ENCODE results near the gene VAV1. TPM values are rescaled to one million over a fixed set of nuclear protein-coding genes. Genes with fewer than 3 reads are reported as not detected.

Gene VAV1
- total RNA-seq, 1 donor from 2014 or later = 36.2 TPM

- H3K4me3 ChIP-seq = no peak overlapping the region
- peaks cover 60% of the 10 kb centered on the region for H3K4me1 ChIP-seq
- no peaks in the 10 kb centered on the region for H3K27me3 ChIP-seq (ENCODE audit: low read depth)
- TF ChIP-seq CTCF (IDR thresholded peaks at IDR 0.05) = no peak
- DNase-seq (no peak), ATAC-seq (no peak)
- H3K27ac ChIP-seq = no peak overlapping the region
- intact Hi-C loops (cut with DNase I) = no loop called here
- H3K36me3 ChIP-seq = no peaks in the 10 kb centered on the region
- no peaks in the 10 kb centered on the region for H3K9me3 ChIP-seq
Observed at GRCh38 chr19:6725513-6726231, 46.8 kb upstream of the VAV1 start.

DNA sequence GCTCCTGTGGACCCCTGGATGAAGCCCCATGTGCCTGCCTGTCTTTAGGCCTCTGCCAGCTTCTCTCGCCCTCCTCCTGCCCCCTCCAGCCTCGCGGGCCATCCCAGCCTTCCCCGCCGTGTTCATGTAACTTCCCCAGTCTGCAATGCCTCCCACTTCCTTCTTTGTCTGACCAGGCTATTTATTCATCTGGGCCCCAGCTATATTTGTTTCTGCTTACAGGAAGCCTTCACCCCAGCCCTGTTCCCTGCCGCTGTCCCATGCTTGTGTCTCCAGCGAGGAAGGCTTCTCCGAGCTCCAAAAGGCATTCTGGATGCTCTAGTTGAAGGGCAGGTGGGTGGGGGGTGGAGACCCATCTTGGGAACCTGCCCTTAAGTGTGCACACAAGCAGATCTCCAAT, 44.2 kb upstream of the VAV1 start:
- H3K4me3 ChIP-seq = no peak overlapping the region
- H3K9me3 ChIP-seq = no peaks in the 10 kb centered on the region
- no peak for TF ChIP-seq CTCF (IDR thresholded peaks at IDR 0.05)
- H3K27me3 ChIP-seq (ENCODE audit: low read depth) = no peaks in the 10 kb centered on the region
- peaks cover 34% of the 10 kb centered on the region for H3K4me1 ChIP-seq
- H3K36me3 ChIP-seq = peaks cover 17% of the 10 kb centered on the region
- intact Hi-C loops (cut with DNase I) = no loop called here
- ATAC-seq (peak in 1 of 2 donors; percentile 16), DNase-seq (peak; percentile 69)
- H3K27ac ChIP-seq = peak overlapping the region; percentile 64

GRCh38 chr19:6729573-6730152, 42.8 kb upstream of the VAV1 start:
- no peak for DNase-seq
- intact Hi-C loops (cut with DNase I) = no loop called here

GRCh38 chr19:6730153-6730804, 42.2 kb upstream of the VAV1 start:
- intact Hi-C loops (cut with DNase I) = no loop called here

More at GRCh38 chr19:6729573-6730152, 42.8 kb upstream of the VAV1 start:
- H3K27ac ChIP-seq = peak overlapping the region; percentile 73
- no peaks in the 10 kb centered on the region for H3K27me3 ChIP-seq (ENCODE audit: low read depth)
- peaks cover 22% of the 10 kb centered on the region for H3K4me1 ChIP-seq
- H3K36me3 ChIP-seq = peaks cover 27% of the 10 kb centered on the region
- peak overlapping the region; percentile 46 for H3K4me3 ChIP-seq
- TF ChIP-seq CTCF (IDR thresholded peaks at IDR 0.05) = no peak
- no peak for ATAC-seq
- no peaks in the 10 kb centered on the region for H3K9me3 ChIP-seq

More at GRCh38 chr19:6730153-6730804, 42.2 kb upstream of the VAV1 start:
- no peaks in the 10 kb centered on the region for H3K27me3 ChIP-seq (ENCODE audit: low read depth)
- peak overlapping the region; percentile 73 for H3K27ac ChIP-seq
- H3K9me3 ChIP-seq = no peaks in the 10 kb centered on the region
- peaks cover 27% of the 10 kb centered on the region for H3K36me3 ChIP-seq
- H3K4me1 ChIP-seq = peaks cover 19% of the 10 kb centered on the region
- ATAC-seq (peak; percentile 93), DNase-seq (peak; percentile 94)
- peak overlapping the region; percentile 46 for H3K4me3 ChIP-seq
- TF ChIP-seq CTCF (IDR thresholded peaks at IDR 0.05) = no peak

All from lower lobe of right lung (tissue), 2 donors.